ENCODE results near the gene SCN9A.
"Not testable (repeated sequence)": the region's sequence is repeated elsewhere in the genome, so short reads cannot be mapped to it uniquely, and the experiment has no call there.

The SCN9A gene

DNA sequence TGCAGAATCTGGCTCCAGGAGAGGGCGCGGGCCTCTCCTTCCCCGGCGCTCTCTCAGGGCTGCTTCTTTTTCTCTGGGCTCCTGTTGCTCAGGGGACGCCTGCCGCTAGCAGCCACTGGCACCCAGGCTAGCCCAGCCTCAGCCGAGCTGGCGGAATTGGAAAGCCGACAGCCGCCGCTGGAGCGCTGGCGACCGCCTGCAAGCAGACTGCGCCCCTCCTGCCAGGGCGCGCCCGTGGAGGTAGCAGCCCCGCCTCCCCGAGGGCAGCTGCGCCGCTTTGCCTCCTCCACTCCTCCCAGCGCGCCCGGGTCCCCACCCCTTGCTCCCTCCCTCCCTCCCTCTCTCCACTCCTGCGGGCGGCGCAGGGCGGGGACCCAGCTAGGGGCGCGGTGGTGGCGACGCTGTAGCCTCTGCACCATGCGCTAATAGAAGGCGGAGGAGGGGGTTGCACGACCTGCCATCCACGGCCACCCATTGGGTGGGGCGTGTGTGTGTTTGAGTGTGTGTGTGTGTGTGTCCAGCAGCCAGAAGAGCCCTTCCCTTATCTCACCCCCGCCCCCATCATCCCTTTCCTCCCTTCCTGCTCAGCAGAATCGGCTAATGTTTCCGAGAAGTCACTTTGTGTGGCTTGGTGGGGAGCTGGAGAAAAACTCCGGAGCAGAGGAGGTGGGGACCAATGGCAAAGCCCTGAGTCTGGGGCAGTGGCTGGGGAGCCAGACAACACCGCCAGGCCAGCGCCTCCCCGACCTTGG lies at the start of gene SCN9A:
TSS of gene SCN9A (minus strand) at position 209 of the 752 bp plus-strand sequence. CDS start 64,188 bp downstream, outside the sequence.
- peak in 43 of 51 donors; percentile 9 to 78 (median 45) for DNase-seq

DNA sequence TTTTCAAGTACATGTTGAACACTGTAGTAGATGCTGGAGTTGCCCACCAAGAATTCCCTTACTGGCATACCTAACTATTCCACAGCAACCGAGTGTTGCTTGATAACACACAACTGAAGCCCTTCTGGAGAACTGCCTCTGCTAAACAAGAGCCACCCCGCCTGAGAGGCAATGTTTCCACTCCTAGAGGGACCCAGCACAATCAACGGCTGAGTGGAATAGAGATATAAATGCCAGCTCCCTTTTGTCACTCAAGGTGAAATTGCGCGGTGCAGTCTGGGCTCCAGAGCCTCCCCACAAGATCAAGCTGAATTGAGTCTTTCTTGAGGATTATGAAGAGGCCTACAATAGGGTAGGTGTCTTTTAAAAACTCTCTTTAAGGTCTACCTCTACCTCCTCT lies 49.1 kb upstream of the SCN9A start:
- DNase-seq: no peak

DNA sequence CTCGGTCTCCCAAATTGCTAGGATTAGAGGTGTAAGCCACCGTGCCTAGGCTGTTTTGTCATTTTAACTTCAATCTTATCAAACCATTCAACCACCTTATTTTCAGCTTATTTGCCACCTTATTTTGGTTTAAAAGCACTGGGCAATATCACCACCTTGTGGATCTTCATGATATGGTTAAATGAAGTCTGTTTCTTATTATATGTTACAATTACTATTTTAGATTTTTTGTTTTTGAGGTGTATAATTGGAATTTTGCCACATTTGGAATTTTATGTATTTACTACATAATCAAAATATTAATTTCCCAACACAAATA lies 43.8 kb upstream of the SCN9A start:
- DNase-seq: no peak

DNA sequence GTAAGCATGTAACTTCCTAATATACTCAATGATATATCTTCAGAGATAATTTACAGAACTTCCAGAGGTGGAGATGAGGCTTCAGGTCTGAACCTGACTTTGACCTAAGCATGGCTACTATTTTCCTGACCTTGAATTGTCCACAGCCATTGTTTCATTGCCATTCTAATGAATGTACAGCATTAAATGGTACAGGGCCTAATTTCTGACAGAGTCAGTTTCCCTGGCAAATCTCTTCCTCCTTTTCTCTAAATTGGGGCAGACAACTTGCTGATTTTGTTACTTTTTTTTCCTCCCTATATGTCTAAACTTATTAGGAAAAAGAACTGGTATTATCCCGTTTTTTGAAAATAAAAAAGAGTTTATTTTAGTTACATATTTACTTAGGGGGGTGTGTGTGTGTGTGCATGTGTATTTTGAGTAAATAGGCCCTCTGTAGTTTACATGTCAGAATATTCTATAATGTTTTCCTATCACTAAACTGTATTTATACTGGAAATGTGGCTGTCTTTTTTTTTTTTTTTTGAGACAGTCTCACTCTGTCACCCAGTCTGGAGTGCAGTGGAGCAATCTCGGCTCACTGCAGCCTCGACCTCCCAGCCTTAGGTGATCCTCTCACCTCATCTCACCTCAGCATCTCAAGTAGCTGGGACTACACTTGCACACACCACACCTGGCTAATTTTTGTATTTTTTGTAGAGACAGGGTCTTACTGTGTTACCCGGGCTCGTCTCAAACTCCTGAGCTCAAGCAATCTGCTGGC lies 43.3 kb upstream of the SCN9A start:
- no peak for DNase-seq

DNA sequence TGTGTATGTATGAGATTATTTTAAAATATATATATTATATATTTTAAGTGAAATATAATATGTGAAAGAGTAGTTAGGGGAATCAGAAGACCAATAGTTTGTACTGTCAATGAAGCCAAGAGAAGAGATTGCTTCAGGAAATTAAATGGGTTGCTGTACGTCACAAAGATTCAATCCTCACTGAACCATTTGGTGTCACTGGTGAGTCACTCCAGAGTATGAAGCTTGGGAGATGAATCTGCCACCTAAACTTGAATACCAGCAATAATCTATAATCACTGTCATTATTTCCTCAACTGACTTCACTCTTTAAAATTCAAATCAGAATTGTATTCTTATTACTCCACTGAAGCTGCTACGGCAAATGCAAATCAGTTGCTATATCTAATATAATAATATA lies 41.9 kb upstream of the SCN9A start:
- no peak for DNase-seq

DNA sequence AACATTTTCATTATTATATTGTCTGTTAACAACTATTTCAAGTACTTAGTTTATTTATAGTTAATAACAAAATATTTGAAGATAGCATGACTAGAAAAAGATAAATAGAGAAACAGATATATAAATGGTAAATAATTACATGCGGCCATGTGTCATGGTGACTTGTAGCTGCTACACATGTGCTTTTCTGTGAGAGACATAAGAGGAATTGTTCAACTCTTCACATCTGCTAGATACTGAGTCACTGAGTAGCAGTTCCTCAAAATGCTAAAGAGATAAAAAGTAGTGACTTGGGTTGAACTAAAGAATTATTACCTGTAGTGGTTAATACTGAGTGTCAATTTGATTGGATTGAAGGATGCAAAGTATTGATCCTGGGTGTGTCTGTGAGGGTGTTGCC lies 37.5 kb upstream of the SCN9A start:
- DNase-seq: no peak

DNA sequence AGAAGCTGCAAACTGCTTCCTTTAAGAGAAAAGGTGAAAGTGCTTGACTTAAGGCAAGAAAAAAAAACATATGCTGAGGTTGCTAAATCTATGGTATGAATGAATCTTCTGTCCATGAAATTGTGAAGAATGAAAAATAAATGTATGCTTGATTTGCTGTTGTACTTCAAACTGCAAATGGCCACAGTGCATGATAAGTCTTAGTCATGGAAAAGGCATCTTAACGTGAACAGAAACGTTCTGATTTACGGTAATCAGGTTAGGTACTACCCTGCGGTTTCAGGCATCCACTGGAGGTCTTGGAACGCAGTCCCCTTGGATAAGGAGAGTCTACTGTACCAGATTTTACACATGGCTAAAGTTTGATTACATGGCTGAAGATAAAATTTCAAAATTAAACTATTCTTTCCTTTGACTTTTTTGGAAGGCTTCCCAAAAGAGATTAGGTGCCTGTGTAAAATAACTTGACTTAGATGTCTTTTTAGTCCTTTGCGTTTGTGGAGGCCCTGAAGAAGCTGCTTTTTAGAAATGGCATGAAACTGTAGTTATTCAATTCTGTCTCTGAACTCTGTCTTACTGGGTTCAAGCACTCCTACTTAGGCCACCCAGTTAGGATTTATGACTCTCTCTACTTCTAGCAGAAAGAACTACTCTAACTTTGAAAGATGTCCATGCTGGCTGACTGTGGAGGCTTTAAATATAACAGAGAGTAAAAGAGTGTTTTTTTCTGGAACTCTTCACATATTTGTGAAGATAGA lies 35.9 kb upstream of the SCN9A start:
- DNase-seq: no peak

DNA sequence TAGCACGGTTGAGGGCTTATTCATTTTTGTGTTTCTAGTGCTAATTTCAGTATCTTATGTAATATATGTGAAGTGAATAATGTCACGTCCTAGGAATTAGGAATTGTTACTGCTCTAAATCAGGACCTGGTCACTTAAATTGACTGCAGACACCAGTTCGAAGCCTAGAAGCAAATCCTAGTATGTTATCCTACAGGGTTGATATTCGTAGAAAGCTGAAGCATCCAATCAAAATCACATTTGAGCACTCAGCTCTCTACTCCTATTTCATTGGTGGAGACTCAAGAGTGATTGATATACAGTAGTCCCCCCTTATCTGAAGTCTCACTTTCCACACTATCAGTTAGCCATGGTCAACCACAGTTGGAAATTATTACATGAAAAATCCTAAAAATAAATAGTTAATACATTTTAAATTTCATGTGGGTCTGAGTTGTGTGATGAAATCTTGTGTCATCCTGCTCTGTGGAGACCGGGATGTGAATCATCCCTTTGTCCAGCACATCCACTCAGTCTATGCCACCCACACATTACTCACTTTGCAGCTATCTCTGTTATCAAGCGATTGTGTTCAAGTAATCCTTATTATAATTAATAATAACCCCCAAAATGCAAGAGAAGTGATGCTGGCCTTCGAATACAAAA lies 35.2 kb upstream of the SCN9A start:
- no peak for DNase-seq

DNA sequence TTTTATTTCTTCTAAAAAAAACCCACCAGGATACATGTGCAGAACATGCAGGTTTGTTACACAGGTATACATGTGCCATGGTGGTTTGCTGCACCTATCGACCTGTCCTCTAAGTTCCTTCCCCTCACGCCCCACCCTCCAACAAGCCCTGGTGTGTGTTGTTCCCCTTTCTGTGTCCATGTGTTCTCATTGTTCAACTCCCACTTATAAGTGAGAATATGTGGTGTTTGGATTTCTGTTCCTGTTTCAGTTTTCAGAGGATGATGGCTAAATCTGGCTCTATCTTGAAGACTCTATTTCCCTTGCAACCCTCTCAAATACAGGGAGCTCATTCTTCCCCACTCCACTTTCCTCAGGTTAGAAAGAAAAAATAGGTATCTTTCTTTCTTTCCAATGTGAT lies 32.0 kb upstream of the SCN9A start:
- DNase-seq: not testable (repeated sequence)

DNA sequence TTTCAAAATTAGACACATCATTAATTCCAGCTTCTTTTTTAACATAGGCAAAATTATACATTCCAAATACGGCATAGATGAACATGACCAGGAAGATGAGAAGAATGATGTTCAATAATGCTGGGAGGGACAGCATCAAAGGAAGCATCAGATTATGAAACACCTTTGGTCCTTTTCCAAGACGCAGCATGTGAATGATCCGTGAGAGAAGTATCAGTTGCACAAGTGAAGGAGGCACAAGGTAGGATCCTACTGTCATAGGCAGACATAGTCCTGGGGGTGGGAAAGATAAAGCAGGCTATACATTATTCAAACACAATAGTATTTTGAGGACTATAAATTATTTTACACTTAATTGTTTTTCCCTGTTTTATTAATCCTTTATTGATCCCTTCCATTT lies 30.6 kb upstream of the SCN9A start:
- no peak for DNase-seq

DNA sequence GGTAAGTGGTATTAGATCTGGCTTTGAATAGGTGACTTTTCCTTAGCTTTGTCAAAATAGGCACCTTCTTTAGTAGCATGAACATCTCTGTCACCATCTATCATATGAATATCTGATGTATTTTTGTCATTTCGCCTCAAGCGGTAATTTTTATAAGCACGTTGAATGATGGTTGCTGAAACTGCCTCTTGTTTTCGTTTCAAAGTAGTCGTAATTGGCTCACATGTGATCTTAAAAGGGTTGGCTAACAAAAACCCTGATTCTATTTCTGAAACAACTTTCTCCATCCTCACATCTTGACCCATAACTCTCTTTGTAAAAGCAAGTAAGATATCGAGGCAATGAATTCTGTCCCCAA lies 29.8 kb upstream of the SCN9A start:
- no peak for DNase-seq

DNA sequence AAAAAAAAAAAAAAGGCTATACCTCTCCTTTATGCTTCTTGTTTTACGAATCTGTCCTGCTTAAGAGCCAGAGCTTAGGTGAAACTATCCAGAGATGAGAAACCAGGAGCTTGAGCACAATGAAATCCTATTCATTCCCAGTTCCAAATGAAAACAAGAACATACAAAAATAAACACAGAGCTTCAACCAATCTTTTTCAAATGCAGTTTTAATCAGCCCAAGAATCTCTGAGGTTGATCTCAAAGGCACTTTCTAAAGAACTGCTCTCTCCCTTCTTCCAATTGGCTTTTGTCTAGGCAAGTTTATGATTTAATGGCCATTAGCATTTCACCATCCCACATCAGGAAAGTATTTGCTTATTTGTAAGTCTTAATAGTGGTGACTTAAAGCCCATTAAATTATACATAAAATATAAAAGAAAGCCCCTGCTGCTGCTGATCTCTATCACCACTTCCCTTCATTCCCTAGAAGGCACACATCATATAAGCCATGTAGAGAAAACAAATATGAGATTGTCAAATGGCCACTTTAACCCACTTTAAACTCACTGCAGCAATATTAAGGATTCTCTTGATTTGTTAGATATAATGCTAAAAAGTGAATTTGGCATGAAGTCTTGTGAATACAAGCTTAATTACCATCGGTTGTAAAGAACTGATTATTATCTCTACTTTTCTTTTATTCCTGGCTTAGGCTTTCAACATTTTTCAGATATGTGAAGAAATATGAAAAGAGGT lies 29.3 kb upstream of the SCN9A start:
- no peak for DNase-seq

DNA sequence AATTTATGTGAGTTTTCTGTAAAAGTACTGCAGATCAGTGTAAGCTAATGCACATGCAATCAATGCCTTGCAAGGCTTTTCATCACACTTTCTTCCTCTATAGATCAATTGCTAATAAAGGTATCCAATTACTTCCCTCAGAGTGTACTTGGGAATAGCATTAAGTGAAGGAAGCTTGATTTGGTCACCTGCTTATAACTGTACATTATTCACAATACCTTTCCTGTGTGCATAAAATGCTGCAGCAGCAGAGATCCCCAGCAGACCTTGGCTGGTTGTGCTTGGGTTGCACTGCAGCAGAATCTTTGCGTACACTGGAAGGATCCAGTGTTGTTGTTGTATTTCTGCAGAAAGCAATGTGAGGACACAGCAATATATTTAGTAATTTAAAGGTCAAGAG lies 18.5 kb upstream of the SCN9A start:
- no peak for DNase-seq

DNA sequence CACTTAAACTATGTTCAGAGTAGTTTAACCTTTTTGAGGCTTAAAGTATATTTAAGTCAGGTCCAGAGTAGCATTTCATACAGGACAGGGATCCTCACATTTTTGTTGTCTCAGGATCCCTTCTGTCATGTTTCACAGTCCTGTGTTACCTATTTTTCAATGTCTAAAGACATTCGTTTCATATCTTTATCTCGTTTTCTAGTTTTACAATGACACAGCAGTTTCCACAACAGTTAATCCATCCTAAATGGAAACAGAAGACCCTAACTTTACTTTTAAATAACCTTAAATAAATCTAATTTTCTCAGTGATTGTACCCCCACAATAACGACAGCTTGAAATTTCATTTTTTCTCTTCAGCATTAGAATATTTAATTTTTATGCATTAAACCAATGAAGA lies 17.3 kb upstream of the SCN9A start:
- DNase-seq: no peak

DNA sequence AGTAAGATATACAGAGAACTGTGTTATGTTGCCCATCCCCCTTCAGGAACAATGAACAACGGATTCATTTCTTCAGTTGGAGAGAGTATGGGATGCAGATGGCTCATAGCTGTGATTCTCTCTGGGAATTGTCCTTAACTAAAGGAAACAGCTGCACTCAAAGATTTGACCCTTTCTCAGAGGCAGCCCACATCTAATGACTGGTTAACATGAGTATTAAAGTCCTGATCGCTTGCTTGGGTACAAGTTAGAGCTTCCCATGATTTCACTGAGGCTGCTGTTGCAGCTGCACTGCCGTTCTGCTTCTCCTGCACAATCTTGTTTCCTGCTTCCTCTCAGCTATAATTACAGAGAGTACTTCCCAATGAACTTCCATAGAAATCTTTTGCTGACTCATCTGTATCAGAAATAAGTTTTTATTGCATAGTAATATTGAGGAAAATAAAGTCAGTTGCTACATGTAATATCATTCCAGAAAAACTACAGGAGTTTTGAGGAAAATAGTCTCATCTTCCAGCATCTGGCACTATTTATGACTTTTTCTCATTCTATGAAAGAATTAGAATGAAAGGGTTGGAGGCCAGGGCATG lies 12.8 kb upstream of the SCN9A start:
- DNase-seq: no peak

DNA sequence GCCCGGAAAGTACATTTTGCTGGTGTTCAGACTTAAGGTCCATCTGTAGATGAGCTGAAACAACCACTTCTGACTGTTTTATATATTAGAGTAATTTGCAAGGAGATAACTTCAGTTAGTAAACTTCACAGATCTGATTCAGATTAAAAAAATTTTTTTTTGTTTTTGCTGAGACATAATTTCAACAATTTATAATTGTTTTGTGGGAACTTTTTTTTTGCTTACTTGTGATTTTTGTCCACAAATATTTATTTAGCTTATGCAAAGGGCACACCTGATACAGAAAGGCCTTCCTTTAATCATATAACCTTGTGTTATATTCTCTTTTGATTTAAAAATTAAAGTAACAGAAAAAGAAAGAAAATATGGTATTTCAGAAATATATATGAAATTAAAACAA lies 9.6 kb upstream of the SCN9A start:
- no peak for DNase-seq

DNA sequence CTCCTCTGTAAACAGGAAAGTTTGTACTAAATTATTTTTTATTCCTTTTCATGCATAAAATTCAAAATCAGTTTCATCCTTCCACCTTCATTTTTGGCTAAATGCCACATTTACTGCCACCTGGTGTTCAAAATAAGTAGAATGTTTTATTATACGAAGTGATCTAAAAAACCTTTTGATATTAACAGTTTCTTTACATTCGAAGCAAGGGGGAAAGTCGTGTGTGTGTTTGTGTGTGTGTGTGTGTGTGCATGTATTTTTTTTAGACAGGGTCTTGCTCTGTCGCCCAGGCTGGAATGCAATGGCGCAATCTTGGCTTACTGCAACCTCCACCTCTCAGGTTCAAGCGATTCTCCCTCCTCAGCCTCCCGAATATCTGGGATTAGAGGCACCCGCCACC lies 9.0 kb upstream of the SCN9A start:
- peak in 1 of 51 donors; percentile 1 for DNase-seq

DNA sequence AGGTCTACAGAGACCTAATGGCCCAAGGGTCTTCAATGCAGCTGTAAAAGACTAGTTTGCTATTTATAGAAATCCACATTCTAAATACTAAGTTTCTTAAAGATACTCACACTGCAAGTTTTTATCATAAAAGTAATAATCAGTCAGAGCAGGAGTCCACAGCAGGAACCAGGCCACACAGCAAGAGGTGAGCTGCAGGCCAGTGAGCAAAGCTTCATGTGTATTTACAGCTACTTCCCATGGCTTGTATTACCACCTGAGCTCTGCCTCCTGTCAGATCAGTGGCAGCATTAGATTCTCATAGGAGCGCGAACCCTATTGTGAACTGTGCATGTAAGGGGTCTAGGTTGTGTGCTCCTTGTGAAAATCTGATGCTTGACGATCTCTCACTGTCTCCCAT lies 6.7 kb upstream of the SCN9A start:
- DNase-seq: no peak

DNA sequence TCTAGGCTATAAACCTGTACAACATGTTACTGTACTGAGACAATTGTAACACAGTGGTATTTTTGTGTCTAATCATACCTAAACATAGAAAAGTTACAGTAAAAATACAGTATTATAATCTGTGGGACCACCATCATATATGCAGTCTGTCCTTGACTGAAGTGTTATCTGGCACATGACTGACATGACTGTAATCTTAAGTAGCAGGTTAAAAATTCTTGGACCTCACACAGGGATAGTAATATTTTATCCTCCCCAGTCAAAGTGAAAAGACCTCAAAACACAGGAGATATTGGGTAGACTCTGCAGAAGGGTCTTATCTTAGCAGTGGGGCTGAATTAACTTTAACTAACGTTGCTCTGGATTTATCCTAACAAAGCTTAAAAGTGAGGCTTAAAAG lies 4.9 kb upstream of the SCN9A start:
- no peak for DNase-seq

DNA sequence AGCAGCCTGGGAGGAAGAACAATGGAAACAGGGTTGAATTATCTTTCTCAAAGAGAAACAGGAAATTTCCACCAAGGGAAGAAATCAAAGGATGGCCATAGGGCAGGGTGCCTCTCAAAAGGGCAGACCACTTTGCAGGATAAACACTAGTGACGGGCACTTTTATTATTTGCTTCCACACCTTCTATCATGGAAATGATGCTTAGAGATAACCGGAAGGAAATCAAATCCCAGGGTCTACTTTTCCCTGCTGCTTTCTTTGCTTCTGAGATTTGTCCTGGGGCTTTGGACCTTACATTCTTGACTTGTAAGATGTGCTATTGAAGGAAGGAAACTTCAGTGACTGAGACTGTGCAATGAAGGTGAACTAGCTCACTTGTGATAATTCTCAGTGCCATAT lies 1.1 kb upstream of the SCN9A start:
- no peak for DNase-seq

DNA sequence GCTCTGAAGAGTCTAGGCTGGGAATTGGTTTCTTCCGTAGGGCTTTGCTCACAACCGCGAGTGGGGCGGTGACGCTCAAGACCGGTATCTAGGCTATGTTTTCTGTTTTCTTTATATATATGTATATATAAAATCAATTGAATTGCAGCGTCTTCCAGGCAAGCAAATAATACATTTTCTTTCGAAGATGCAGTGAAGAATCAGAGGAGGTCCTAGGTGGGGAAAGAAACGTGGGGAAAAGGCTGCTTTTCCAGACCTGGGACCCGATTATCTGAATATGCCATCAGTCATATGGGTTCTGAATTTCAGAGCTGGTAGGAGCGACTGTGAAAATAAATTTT lies 714 bp upstream of the SCN9A start:
- no peak for DNase-seq

Data from hypothalamus (tissue), 51 donors.